HG03439 (cell line): ENCODE data around the gene SNCG.
"Not testable (repeated sequence)": the region's sequence is repeated elsewhere in the genome, so short reads cannot be mapped to it uniquely, and the experiment has no call there.

Experiments used
- ATAC-seq: cut with Tn5 transposase; IDR thresholded peaks from one replicate; pipeline ENCODE4 v1.9.1; 2021; ENCODE audit warnings: mild to moderate bottlenecking, moderate library complexity; ENCODE audit not compliant: unreplicated experiment

Gene SNCG

GRCh38 chr10:86958116-86958900 is at the start of gene SNCG:
TSS of gene SNCG (plus strand) at chr10:86958599. CDS start at chr10:86958698, 99 bp downstream.
- no peak for ATAC-seq

DNA sequence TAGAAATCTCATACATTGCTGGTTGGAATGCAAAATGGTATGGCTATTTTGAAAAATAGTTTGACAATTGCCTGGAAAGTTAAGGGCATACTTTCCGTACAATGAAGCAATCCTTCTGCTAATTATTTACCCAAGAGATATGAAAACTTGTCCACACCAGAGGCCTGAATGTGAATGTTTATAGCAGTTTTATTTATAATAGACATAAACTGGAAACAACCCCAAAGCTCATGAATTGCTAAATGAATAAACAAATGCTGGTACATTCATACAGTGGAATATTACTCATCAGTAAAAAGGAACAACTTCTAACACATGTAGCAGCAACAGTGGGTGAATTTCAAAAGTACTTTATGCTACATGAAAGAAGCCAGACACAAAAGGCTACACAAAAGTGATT is 43.7 kb upstream of the SNCG start:
- no peak for ATAC-seq

- ATAC-seq = no peak
Measured at GRCh38 chr10:86918022-86918471, 40.4 kb upstream of the SNCG start.

DNA sequence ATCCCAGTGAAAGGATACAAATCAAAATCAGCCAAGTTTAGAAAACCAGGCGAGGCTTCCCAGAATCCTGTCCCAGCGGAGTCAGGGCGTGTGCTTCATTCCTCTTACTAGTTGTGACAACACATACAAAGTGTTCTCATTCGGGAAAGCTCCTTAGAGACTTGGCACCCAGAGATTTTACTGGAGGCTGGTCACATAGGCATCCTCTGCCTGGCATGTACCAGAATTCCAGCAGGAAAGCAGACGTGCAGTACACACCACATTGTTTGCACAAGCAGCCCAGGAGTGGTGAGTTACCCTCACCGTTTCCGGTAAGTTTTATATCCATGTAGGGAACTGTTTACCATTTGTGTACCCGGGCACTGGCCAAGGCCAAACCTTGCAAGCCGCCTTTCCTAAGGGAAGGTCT is 35.8 kb upstream of the SNCG start:
- ATAC-seq = no peak

DNA sequence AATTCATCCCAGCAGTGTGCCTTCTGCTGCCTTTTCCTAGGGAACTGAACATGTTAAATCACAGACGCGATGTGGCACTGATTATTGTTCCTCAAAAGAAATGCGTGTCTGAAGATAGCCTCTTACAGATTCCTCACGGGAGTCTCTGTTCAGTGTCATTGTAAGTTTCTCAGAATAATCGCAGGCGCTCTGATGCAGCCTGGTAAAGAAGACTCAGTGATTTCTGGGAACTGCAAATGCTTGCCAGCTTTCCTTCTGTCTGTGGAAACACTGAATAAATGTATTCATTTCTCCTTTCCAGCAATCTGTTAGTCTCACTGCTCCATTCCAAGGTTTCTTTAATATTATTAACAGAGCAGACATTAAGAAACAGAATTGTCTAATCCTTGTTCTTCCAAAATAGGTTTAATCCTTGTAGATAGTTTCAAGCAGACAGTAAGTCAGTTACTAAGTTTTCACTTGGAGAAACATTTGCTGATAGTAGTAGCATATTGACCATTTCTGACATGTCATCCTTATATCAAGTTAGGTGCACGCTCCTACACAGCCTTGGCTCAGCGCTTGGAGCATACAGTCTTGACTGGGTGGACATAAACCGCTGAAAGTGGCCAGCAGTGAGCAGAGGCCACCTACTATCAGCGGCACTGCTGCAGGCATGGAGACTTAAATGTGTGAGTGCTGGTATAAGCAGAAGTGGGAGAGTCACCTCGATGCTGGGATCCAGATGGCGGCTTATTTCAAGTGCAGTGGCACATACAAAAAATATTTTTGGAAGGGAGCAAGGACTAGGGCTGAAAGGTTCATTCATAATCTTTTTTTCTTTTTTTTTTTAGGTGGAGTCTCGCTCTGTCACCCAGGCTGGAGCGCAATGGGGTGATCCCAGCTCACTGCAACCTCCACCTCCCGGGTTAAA is 28.7 kb upstream of the SNCG start:
- ATAC-seq = no peak

GRCh38 chr10:86931872-86932271 is 26.5 kb upstream of the SNCG start:
- ATAC-seq = no peak

GRCh38 chr10:86932674-86933073 is 25.7 kb upstream of the SNCG start:
- no peak for ATAC-seq

- not testable (repeated sequence) for ATAC-seq
Measured at GRCh38 chr10:86934162-86934711, 24.2 kb upstream of the SNCG start.

- ATAC-seq = no peak
Measured at GRCh38 chr10:86936661-86937501, 21.5 kb upstream of the SNCG start.

DNA sequence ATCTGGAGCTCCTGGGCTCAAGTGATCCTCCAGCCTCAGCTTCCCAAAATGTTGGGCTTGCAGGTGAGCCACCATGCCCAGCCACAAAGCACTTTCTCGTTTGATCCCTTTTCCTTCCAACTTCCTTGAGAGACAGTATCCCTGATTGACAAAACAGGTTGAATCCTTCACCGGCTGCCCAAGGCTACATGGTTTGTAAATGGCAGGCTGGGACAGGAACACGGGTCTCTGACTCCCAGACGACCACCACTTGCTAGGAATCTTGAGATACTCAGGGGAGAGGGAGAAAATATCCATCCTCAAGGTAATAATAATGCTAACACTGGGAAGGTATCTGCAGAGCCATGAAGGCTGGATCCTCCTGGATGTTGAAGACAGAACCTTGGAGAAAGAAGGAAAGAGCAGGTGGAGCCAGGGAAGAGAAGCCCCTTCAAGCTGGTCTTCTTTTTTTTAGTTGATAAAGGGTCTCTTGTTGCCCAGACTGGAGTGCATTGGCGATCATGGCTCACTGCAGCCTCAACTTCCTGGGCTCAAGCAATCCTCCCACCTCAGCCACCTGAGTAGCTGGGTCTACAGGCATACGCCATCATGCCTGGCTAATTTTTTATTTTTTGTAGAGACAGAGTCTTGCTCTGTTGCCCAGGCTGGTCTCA is 20.8 kb upstream of the SNCG start:
- no peak for ATAC-seq

- ATAC-seq = no peak
Measured at GRCh38 chr10:86938260-86938659, 20.1 kb upstream of the SNCG start.

- ATAC-seq = not testable (repeated sequence)
Measured at GRCh38 chr10:86940076-86940475, 18.3 kb upstream of the SNCG start.

DNA sequence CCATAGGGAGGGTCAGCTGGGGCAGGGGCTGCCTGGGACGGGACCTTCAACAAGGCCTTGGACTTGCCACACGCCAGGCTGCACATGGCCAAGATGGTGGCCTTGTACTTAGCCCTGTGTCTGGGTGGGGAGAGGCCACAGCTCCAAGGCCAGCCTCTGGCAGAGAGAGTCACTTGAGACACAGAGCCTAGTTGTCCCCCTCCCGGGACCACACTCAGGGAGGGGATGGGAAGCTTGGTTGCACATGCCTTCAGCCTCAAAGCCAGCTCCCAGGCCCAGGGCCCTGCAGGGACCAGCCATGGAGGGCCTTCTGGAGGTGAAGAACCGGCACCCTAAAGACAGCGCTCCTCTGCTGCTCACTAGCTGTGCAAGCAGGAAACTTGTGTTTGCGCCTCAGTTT is 17.7 kb upstream of the SNCG start:
- ATAC-seq = no peak

DNA sequence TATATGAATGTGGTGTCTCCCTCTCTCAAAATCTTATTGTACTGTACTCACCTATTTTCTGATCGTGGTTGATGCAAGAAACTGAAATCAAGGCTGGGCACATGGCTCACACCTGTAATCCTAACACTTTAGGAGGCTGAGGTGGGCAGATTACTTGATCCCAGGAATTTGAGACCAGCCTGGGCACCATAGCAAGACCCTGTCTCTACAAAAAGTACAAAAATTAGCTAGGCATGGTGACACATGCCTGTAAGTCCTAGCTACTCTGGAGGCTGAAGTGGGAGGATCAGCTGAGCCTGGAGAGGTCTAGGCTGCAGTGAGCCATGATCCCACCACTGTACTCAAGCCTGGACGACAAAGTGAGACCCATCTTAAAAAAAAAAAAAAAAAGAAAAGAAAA is 17.0 kb upstream of the SNCG start:
- ATAC-seq = no peak

- no peak for ATAC-seq
Measured at GRCh38 chr10:86941991-86942421, 16.4 kb upstream of the SNCG start.

DNA sequence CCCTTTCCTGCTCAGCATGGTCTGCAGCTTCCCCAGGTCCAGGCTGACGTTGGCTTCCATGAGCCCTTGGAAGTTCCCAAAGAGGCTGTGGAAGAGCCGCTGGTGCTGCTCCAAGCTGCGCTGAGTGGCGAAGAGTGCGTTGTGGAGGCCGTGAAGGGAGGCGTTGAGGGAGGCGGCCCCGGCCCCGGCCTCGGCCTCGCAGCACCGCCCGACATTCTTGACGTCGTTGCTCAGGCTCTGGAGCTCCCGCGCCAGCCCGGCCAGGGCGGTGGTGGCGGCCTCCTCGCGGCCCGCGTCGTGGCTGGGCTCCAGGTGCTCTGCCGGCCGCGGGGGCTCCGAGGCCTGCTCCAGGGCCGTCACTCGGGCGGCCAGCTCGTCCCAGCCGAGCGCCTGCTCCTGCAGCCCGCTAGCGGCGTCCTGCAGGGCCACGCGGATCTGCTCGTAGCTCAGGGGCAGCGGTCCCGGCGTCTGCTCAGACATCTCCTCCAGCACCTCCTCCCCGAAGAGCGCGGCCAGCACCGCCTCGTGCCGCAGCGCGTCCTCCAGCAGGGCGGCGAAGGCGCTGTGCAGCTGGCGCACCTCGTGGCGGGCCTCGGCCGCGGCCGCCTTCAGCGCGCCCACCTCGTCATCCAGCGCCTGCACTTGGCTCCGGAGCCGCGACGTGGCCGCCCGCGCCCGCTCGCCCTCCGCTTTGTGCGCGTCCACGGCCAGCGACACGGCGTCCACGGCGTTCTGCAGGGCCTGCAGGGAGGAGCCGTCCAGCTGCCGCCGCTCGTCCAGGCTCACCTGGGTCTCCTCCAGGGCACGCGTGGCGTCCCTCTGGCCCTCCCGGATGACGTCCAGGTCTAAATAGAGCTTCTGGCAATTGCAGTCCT is 15.7 kb upstream of the SNCG start:
- ATAC-seq = no peak

DNA sequence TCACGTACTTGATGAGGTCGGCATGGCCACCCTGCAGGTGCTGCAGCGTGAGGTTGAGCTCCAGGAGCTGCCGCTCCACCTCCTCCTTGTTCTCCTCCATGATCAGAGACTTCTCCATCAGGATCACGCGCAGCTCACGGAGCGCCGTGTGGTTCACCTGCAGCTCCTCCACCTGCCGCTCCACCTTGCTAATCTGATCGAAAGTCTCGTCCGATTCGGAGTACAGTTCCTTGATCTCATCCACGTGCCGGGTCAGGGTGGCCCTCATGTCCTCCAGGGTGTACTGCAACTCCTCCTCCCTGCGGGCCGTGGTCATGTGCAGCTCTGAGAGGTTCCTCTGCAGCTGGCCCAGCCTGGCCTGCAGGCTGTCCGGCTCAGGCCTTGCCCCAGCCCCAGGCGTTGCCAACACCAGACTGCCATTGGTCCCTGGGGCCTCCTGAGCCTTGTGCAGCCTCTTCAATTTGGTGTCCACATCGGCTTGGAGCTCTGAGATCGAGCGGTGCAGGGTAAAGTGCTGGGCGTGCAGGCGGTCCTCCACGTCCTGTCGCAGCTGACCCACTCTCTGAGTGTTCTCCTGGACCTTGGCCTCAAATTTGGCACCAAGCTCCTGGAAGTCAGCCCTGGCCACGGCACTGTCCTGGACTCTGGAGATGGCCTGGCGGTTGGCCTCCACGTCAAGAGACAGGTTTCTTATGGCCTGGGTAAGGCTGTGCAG is 14.9 kb upstream of the SNCG start:
- no peak for ATAC-seq

DNA sequence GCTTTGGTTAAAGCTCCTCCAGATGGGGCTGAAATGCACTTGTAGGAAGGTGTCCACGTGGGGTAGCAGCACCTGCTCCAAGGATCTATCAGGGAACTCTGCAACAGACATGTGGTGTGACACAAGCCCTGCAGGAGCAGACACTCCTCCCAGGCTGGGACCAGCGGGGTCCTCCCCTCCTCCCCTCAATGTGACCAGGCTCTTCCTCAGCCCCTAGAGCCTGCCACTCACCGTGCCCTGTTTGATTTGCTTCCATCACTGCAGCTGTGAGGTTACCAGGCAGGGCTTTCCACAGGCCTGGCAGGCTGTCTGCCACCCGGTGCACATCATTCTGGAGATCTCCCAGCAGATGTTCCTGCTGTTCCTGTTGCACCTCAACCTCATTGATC is 14.4 kb upstream of the SNCG start:
- no peak for ATAC-seq

DNA sequence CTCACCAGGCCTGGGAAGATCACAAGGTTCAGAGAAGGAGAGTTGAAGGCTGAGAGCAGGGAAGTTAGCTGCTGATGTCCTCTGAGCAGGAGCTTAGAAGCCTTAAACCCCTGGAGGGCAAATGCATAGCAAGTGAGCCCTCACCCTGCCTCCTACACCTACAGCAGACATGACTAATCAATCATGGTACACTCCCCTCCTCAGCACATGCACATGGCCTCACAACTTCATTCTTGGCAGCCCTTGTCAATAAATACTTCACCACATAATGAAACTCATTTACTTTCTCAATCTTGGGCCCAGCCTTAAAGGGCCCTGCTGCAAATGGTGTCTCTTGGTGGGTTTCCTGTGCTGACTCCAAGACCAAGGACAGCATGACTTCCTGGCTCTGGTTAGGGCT is 13.9 kb upstream of the SNCG start:
- no peak for ATAC-seq
